ENCODE data around the gene TAMALIN.

TAMALIN gene

GRCh38 chr12:51980809-51981127 is 26.0 kb upstream of the TAMALIN start:
- no peak for DNase-seq (ENCODE audit: low read depth)
- no peak for TF ChIP-seq CTCF (conservative IDR thresholded peaks at IDR 0.05; ENCODE audit: low read depth, low read length)
- no peak overlapping the region for H3K4me3 ChIP-seq (ENCODE audit: low read length)

GRCh38 chr12:51984657-51985056 is 22.1 kb upstream of the TAMALIN start:
- DNase-seq (ENCODE audit: low read depth), result no peak
- H3K4me3 ChIP-seq (ENCODE audit: low read length), result no peak overlapping the region
- TF ChIP-seq CTCF (conservative IDR thresholded peaks at IDR 0.05; ENCODE audit: low read depth, low read length), result no peak

- TF ChIP-seq CTCF (conservative IDR thresholded peaks at IDR 0.05; ENCODE audit: low read depth, low read length), result no peak
- H3K4me3 ChIP-seq (ENCODE audit: low read length), result no peak overlapping the region
- DNase-seq (ENCODE audit: low read depth), result no peak
Observed at GRCh38 chr12:51985154-51985835, 21.5 kb upstream of the TAMALIN start.

GRCh38 chr12:51986834-51987233 is 19.9 kb upstream of the TAMALIN start:
- DNase-seq (ENCODE audit: low read depth), result no peak
- no peak for TF ChIP-seq CTCF (conservative IDR thresholded peaks at IDR 0.05; ENCODE audit: low read depth, low read length)
- H3K4me3 ChIP-seq (ENCODE audit: low read length), result no peak overlapping the region

GRCh38 chr12:51992246-51992645 is 14.5 kb upstream of the TAMALIN start:
- no peak for DNase-seq (ENCODE audit: low read depth)
- TF ChIP-seq CTCF (conservative IDR thresholded peaks at IDR 0.05; ENCODE audit: low read depth, low read length), result no peak
- no peak overlapping the region for H3K4me3 ChIP-seq (ENCODE audit: low read length)

- TF ChIP-seq CTCF (conservative IDR thresholded peaks at IDR 0.05; ENCODE audit: low read depth, low read length), result no peak
- no peak for DNase-seq (ENCODE audit: low read depth)
- H3K4me3 ChIP-seq (ENCODE audit: low read length), result no peak overlapping the region
Observed at GRCh38 chr12:51994539-51994820, 12.3 kb upstream of the TAMALIN start.

- H3K4me3 ChIP-seq (ENCODE audit: low read length), result no peak overlapping the region
- no peak for TF ChIP-seq CTCF (conservative IDR thresholded peaks at IDR 0.05; ENCODE audit: low read depth, low read length)
- DNase-seq (ENCODE audit: low read depth), result no peak
Observed at GRCh38 chr12:51994959-51995358, 11.8 kb upstream of the TAMALIN start.

Measured in retinal pigment epithelial cell (primary cell).